Mononuclear cell (primary cell): ENCODE results near the gene VWA8. TPM values are rescaled to one million over a fixed set of nuclear protein-coding genes. Genes with fewer than 3 reads are reported as not detected.
"Not testable (repeated sequence)": the region's sequence is repeated elsewhere in the genome, so short reads cannot be mapped to it uniquely, and the experiment has no call there.

Source experiments
- H3K27me3 ChIP-seq: 2 replicates; pipeline ENCODE4 v1.6.0; 2011; ENCODE audit warnings: low read length, control low read depth; ENCODE audit not compliant: insufficient read depth
- H3K4me1 ChIP-seq: 2 replicates; pipeline ENCODE4 v1.5.1; 2011; ENCODE audit warnings: mild to moderate bottlenecking, low read length, control low read depth; ENCODE audit not compliant: insufficient read depth
- H3K4me3 ChIP-seq: 2 replicates; pipeline ENCODE4 v1.5.1; 2011; ENCODE audit warnings: mild to moderate bottlenecking, low read length, moderate library complexity
- H3K9me3 ChIP-seq: 2 replicates; pipeline ENCODE4 v1.5.1; 2011; ENCODE audit warnings: low read depth, mild to moderate bottlenecking, control low read depth, low read length
- total RNA-seq: library from RNA; depleted of rRNA; stranded (reverse); fragments of >200 nt; gene quantifications from one replicate; pipeline ENCODE4 v1.2.3, GENCODE V29; 2012

Gene VWA8
- total RNA-seq, 1 donor = 18.6 TPM

DNA sequence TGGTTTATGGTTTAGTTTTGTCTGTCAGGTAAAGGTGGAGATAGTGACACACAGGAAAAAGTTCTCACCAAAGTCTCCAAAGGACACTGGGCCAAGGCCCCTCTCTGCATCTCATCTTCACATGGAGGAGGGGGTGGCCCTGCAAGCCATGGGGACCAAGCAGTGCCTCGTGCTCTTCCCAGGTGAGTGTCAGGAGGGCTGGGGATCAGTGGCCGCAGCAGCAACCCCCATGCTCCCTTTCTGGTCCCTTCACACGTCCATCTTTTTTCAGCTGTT, 415.5 kb downstream of the VWA8 start:
- Histone ChIP-seq H3K4me1 (no peaks in the 10 kb centered on the region), H3K4me3 (no peak overlapping the region), H3K9me3 (no peaks in the 10 kb centered on the region), H3K27me3 (no peaks in the 10 kb centered on the region)

DNA sequence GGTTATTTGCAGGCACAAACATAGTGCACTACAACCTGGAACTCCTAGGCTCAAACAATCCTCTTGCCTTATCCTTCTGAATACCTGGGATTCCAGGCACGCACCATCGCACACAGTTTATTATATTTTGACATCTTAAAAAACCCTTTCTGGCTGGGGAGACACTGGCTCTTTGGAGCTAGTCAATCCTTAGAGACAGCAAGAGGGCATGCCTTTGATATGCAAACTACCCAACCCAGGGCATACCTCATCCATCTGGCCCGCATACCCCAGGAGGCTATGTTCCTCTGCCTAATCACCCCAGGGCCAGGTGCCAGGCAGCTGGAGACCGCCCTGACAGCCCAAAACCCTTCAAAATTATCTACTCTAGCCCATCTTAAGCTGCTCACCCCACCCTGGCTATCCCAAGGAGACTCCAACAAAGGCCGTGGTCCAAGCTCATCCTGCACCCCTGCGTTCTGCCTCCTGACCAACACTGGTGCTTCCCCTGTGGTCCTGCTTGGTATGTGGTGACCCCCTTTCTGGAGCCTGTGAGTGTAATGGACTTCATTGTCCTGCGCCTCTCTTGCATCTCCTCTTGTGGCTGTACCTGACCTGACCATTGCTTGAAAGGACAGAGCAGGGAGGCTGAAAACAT, 417.1 kb downstream of the VWA8 start:
- H3K4me3 ChIP-seq = no peak overlapping the region
- H3K27me3 ChIP-seq = no peaks in the 10 kb centered on the region
- H3K9me3 ChIP-seq = no peaks in the 10 kb centered on the region
- H3K4me1 ChIP-seq = no peaks in the 10 kb centered on the region

- not testable (repeated sequence) for H3K4me3 ChIP-seq, H3K27me3 ChIP-seq, H3K4me1 ChIP-seq
Observed at GRCh38 chr13:41542799-41543198, 418.1 kb downstream of the VWA8 start.

DNA sequence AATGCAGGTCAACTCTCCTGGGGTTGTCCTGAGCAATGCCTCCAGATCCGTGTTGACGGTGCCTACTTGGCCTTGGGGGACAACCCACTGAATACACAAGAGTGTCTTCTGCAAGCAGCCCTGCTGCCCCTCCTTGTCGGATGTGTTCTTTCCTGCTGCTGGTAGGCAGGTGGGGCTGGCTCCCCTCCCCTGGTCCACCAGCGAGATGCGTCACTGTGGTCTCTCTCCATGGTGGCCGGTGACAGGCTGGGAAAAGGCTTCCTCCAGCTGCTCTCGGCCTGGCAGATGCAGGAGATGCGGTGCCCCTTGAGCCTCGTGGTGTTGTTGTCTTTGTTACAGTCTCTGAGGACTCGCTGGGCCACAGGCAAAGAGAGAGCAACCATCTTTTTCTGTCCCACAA, 418.6 kb downstream of the VWA8 start:
- no peaks in the 10 kb centered on the region for H3K4me1 ChIP-seq
- no peaks in the 10 kb centered on the region for H3K27me3 ChIP-seq
- H3K4me3 ChIP-seq = no peak overlapping the region
- H3K9me3 ChIP-seq = no peaks in the 10 kb centered on the region

More at GRCh38 chr13:41542799-41543198, 418.1 kb downstream of the VWA8 start:
- not testable (repeated sequence) for H3K9me3 ChIP-seq

GRCh38 chr13:41541142-41541938, 419.6 kb downstream of the VWA8 start:
- H3K9me3 ChIP-seq = no peaks in the 10 kb centered on the region
- H3K4me1 ChIP-seq = no peaks in the 10 kb centered on the region
- H3K4me3 ChIP-seq = no peak overlapping the region
- no peaks in the 10 kb centered on the region for H3K27me3 ChIP-seq

- not testable (repeated sequence) for H3K27me3 ChIP-seq, H3K4me3 ChIP-seq, H3K9me3 ChIP-seq, H3K4me1 ChIP-seq
Observed at GRCh38 chr13:41540240-41540639, 420.7 kb downstream of the VWA8 start.

DNA sequence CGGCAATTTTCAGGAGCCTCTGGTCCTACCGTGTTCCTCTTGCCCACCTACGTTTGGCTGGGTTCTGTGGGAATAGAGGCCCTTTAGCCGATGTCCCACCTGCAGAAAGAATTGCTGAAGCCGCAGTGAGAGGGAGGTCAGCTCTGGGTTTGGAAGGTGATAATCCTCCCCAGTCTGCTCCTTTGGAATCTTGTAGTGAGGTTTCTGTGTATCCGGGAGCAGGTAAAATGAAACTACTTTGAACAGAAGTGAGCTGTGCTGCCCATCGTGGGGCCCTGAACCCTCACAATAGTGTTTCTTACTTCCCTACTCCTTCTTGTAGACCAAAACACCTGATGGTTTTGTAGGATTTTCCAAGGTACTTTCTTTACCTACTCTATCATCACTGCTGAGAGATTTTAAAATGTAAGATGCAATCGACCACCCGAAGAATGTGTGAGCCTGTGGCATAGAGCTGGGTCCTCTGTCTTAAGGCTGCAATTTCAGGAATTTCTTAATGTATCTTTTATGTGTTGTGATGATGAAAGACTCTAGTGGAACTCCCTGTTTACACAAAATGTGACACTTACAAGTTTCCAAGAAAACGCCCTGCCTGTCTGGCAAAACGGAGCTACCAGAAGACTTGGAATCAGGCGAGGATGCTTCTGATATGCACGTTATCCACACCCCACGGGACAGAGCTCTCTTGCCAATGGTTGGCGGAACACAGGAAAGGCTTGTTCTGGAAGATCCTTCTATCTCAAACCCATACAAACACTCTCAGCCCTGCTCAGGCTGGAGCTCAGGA, 427.4 kb downstream of the VWA8 start:
- no peaks in the 10 kb centered on the region for H3K9me3 ChIP-seq
- no peaks in the 10 kb centered on the region for H3K27me3 ChIP-seq
- no peak overlapping the region for H3K4me3 ChIP-seq
- H3K4me1 ChIP-seq = no peaks in the 10 kb centered on the region

DNA sequence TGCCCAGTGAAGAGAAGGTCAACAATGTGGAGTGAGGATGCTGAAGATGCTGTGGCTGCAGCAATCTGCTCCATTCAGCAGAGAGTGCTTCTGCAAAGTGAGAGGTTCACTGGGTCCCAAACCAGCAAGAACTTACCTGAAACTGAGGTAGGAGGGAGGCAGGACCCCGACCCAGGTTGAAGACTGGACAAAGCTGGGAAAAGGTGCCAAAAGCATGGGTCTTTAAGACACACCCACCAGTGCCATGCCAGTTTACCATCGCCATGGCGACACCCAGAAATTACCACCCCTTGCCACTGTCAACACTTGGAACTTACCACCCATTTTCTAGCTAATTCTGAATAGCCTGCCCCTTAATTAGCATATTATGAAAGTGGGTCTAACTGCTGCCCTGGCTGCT, 432.9 kb downstream of the VWA8 start:
- Histone ChIP-seq H3K27me3 (no peaks in the 10 kb centered on the region), H3K4me1 (no peaks in the 10 kb centered on the region), H3K4me3 (no peak overlapping the region), H3K9me3 (no peaks in the 10 kb centered on the region)

DNA sequence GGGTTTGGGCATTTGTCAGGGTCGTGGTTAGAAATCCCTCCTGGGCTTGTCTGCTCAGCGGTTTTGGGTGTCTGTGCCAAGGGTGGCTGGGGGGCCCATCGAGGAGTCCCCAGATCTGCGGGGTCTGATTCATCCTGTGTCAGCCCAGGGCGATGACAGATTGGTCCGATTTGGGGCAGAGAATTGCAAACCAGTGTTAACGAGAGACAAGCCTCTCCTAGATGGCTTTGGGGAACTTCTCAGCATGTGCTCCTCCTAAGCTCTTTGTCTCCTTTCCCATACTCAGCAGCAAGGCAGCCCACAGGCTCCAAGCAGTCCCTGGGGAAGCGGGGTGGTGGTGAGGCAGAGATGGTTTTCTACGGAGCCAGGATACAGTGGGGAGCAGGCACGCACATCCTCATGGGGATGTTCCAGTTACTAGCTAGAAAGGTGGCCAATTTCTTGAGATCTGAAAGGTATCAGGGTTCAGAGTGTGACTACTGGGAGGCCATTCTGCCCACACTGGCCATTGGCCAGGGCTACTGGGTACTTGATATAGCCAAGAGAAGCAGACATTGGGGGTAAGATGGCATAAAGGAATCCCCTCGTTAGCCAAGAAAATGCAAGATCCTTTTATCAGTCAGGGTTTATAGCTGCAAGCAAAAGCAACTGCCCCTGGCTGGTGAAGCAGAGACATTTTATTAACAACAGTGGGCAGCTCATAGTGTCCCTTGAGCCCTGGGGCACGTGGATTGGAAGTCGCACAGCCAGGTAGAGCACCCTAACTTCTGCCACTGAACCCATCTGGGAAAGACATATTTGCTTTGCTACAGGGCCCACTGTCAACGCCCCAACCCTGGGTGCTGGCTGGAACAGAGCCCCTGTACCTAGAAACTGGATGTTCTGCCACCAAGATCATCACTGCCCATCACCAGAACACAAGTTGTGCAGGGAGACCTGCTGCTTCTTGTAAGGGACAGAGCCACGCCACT, 440.0 kb downstream of the VWA8 start:
- Histone ChIP-seq H3K4me1 (peaks cover 5% of the 10 kb centered on the region), H3K9me3 (no peaks in the 10 kb centered on the region), H3K27me3 (no peaks in the 10 kb centered on the region), H3K4me3 (no peak overlapping the region)

DNA sequence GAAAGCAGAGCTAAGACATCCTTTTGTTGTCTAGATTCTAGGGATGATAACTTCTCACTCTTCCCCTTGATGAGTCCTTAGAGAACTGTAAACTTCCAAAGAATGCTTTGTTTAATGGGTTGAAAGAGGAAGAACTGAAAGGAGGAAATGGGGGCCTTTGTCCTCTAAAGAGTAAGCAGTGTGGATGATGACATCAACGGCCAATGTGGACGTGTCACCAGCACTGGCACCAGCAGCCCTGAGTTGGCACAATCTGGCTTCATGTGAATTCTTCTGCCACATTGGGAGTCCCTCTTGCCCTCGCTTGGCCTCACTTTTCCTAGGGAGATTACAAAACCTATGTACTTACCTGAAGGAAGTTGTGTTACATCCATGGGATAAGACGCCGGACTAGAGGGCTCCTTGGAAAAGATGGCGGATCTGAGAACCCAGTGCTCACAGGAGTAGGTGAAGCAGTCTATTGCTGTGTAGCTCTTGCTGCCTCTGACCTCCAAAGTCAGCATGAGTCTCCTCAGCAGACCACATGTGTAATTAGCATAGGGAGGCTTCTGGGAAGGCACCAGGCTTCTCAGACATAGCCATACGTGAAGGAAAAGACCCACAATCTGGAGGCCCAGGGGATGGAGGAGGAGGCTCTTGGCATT, 440.8 kb downstream of the VWA8 start:
- Histone ChIP-seq H3K4me1 (peaks cover 5% of the 10 kb centered on the region), H3K4me3 (no peak overlapping the region), H3K27me3 (no peaks in the 10 kb centered on the region), H3K9me3 (no peaks in the 10 kb centered on the region)

Other genes with a start within 250 kb of the VWA8 start
- 3.9 TPM for gene DGKH, start 87.5 kb upstream of the VWA8 start, total RNA-seq